Esophagus mucosa (tissue), 1 donor: ENCODE data around the gene BEND7. TPM values are rescaled to one million over a fixed set of nuclear protein-coding genes. Genes with fewer than 3 reads are reported as not detected.
"Not testable (repeated sequence)": the region's sequence is repeated elsewhere in the genome, so short reads cannot be mapped to it uniquely, and the experiment has no call there.

ENCODE experiments used
- ATAC-seq: fragments of 200-7000 bp; cut with Tn5 transposase; one replicate; pipeline ENCODE4 v1.9.1; 2020
- total RNA-seq: library from RNA; stranded (reverse); gene quantifications from one replicate; pipeline ENCODE4 v1.2.4, GENCODE V29; 2023
- donor health status: DM: yes; HTN: yes; CAD: no.

BEND7 gene, protein sequence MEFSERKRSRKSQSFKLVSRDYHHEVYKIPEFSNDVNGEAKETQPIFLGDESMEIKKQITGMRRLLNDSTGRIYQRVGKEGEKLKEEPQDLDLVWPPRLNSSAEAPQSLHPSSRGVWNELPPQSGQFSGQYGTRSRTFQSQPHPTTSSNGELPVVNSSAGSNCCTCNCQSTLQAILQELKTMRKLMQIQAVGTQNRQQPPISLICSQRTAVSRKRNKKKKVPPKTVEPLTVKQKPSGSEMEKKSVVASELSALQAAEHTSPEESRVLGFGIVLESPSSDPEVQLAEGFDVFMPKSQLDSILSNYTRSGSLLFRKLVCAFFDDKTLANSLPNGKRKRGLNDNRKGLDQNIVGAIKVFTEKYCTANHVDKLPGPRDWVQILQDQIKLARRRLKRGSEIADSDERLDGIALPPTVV
- total RNA-seq: 0.56 TPM

DNA sequence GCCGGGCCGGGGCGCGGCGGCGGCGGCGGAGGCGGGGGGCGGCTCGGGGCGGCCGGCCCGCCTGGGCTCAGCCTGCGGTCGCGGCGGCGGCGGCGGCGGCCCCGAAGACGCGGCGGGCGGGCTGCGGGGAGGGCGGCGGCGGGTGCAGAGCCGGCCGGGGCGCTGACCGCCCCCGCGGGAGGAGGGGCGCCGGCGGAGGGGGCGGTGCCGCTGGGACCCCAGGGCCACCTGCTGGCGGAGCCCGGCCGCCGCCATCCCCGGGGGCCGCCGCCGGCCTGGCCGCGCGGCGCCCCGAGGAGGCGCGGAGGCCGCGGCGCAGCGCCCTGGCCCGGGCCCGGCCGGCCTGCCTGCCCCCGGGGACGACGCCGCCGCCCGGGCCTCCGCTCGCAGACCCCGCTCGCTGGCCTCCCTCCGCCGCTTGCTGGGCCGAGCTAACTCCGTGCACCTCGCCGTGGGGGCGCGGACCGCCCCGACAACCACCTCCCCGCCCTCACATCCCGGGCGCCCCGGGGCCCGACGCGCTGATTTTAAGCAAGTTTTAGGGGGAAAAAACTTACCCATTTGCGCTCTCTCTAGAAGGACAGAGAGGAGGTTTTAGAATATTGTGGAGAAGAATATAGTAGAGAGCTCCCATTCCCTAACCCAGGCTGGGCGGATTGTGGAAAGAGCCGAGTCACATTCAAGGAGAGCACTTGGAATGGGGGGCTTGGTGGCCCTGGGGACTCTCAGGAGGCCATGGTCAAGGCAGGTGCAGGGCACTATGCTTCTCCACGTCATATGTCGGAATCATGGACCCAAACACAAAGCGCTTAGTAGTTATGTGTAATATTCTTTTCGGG is at the start of gene BEND7:
Gene BEND7, minus strand, starts transcription at position 140 of the 839 bp plus-strand sequence. CDS start 481 bp downstream, outside the sequence.
- ATAC-seq: peak; percentile 13

DNA sequence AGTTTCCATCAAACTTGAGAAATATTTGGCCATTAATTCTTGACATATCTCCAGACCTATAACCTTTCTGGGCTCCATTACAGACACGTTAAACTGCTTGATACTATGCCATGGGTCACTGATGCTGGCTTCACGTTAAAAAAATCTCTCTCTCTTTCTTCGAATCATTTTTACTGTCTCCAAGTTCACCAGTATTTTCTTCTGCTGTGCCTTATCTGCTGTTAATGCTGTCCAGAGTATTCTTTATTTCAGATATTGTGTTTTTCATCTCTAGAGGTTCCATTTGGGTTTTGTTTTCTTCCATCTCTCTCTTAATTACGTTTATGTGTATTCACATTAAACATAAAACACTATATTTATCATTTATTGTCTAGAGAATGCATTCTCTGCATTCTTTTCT is 45.1 kb upstream of the BEND7 start:
- ATAC-seq: no peak

DNA sequence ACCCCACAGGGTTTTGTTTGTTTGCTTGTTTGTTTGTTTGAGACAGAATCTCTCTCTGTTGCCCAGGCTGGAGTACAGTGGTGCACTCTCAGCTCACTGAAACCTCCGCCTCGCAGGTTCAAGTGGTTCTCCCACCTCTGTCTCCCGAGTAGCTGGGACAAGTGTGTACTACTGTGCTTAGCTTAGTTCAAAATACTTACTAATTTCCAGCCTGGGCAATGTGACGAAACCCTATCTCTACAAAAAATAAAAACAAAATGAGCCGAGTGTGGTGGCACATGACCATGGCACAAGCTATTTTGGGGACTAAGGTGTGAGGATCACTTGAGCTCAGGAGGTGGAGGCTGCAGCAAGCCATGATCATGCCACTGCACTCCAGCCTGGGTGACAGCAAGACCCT is 42.7 kb upstream of the BEND7 start:
- no peak for ATAC-seq

DNA sequence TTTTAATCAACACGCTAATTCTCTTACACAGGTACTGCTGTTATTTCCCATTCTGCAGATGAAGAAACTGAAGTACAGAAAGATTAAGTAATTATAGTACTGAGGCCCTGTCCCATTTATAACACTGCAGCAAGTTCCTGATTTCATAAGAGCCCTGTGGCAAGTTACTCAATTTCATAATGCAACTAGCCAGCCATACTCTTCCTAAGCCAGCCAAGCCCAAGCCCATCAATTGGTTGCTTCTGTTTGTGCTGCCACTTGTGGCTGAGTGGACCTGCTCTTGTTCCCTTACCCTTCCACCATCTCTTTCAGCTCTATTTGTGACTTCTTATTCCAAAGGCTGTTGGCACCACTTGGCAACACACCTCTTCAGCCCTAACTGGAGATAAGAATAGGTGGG is 38.2 kb upstream of the BEND7 start:
- peak; percentile 46 for ATAC-seq

DNA sequence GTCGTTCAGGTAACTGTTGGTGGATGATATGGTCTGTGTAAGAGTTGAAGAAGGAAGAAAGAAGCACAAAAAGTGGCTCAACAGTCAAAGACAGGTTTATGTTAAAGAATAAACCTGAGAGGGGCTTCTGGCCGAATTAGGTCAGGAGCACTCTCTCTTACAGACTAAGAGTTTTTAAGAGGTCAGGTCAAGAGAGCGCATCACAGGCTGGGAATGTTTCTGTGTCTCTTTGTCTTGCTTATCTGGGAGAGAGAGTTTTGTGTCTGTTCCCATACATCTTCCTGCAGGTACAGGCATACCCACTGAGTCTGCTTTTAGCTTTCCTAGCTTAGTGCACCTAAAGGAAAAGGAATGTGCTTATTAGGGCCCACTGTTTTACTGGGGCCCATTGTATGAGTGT is 35.8 kb upstream of the BEND7 start:
- ATAC-seq: no peak

DNA sequence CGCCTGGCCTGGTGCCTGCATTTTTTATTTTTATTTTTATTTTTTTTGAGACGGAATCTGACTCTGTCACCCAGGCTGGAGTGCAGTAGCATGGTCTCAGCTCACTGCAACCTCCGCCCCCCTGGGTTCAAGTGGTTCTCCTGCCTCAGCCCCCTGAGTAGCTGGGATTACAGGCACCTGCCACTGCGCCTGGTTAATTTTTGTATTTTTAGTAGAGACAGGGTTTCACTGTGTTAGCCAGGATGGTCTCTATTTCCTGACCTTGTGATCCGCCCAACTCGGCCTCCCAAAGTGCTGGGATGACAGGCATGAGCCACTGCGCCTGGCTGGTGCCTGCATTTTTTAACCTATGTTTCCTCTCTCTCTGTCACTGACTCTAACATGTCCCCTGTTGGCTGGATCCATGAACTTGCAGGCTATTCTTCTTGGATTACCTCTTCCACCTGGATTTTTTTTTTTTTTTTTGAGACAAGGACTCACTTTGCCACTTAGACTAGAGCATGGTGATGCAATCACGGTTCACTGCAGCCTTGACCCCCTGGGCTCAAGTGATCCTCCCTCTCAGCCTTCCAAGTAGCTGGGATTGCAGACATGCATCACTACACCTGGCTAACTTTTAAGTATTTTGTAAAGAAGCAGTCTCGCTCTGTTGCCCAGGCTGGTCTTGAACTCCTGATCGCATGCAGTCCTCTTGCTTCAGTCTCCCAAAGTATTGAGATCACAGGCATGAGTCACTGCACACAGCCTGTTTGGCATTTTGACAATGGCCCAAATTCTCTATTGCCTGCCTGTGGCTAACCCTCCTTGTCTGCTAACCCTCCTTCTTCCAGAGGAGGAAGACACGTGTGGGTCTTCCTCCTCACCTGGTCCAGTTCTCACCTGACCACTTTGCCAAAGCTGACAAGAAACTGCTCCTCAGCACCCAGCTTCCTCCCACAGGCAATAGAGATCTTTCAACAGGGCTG is 34.9 kb upstream of the BEND7 start:
- no peak for ATAC-seq

DNA sequence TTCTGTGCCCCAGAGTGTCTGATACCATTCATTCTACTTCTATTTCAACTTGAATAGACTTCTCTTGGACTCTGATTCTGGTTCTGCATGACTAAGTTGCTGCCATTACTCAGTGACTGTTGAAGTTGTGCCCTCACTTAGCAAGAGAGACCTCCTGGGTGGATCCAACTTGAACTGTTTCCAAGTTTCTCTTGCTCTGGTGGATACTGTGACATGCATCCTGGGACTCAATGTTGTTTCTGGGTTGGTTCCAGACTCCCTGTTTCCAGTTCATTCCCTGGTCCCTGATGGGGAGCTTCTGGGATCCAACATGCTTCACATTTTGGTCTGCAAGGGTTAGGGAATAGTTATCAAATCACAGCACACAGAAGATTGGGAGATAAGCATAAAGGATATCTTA is 31.8 kb upstream of the BEND7 start:
- no peak for ATAC-seq

DNA sequence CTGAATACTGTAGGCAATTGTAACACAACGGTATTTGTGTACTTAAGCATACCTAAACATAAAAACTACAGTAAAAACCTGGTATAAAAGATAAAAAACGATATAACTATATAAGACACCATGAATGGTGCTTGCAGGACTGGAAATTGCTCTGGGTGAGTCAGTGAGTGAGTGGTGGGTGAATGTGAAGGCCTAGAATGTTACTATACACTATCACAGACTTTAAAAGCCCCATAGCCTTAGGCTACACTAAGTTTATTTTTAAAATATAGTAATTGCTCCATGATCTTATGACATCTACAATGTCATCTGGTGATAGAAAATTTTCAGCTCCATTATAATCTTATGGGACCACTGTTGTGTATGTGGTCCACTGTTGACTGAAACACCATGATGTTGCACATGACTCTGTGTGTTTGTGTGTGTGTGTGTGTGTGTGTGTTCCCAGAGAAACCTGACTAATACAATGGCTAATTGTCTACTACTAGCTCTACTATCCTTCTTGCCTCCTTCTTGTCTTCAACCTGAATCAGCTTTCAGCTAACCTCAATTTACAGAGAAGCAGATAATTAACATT is 30.4 kb upstream of the BEND7 start:
- no peak for ATAC-seq

DNA sequence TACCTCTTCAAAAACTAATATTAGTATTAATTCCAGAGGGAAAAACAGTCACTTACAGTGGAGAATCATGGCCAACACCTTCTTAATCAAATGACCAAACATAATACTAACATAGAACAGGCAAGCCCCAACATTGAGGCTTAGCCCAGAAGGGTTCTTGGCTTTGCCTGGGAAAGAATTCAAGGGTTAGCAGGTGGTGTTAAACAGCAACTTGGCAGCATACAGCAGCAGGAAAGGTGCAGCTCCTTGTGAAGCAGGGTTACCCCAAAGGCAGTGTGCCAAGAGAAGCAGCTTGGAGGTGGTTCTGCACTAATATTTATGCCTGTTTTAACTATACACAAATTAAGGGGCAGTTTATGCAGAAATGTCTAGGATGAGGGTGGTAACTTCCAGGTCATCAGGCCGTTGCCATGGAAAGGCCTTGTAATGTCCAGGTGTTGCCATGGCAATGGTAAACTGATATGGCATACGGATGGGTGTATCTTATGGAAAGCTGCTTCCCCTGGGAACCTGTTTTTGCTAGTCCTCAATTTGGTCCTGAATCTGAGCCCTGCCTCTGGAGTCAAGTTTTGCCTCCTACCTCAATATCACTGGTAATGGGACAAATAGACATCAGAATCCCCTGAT is 27.2 kb upstream of the BEND7 start:
- no peak for ATAC-seq

DNA sequence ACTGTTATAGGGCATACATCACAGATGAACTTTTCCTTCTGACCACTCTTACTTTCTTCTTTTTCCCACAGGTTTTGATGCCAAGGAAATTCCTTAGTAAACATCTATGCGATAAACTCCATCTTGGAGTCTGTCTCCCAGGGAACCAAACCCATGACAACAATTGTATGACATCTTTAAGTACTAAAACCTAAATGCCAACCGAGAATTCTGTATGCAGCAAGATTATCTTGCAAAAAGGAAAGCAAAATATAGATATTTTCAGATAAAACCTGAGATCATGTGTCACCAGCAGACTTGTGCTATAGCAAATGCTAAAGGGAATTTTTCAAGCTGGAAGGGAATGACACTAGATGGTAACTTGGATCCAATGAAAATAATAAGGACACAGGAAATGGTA is 22.0 kb upstream of the BEND7 start:
- no peak for ATAC-seq

DNA sequence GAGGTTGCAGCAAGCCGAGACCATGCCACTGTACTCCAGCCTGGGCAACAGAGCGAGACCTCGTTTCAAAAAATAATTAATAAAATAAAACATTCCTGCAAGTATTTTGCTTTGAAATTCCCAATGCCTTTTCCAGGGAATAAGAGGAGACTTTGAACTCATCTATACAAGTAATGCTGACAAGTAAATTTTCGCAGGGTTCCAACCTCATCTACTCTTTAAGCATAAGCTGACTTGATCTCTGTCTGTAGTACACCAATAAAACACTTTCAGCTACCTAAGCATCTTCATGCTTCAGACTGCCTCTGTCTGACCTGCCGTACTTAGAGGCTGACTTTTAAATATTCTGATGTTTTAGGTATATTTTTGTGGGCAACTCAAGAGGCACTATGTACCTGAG is 13.7 kb upstream of the BEND7 start:
- ATAC-seq: no peak

DNA sequence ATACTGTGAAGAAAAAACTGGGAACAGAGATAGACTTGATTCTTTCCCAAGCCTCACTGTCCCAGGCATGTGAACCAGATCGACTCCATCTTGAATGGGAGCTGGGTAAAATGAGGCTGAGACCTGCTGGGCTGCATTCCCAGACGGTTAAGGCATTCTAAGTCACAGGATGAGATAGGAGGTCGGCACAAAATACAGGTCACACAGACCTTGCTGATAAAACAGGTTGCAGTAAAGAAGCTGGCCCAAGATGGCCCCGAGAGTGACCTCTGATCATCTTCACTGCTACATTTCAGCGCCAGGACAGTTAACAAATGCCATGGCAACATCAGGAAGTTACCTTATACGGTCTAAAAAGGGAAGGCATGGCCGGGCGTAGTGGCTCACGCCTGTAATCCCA is 9.2 kb upstream of the BEND7 start:
- not testable (repeated sequence) for ATAC-seq

DNA sequence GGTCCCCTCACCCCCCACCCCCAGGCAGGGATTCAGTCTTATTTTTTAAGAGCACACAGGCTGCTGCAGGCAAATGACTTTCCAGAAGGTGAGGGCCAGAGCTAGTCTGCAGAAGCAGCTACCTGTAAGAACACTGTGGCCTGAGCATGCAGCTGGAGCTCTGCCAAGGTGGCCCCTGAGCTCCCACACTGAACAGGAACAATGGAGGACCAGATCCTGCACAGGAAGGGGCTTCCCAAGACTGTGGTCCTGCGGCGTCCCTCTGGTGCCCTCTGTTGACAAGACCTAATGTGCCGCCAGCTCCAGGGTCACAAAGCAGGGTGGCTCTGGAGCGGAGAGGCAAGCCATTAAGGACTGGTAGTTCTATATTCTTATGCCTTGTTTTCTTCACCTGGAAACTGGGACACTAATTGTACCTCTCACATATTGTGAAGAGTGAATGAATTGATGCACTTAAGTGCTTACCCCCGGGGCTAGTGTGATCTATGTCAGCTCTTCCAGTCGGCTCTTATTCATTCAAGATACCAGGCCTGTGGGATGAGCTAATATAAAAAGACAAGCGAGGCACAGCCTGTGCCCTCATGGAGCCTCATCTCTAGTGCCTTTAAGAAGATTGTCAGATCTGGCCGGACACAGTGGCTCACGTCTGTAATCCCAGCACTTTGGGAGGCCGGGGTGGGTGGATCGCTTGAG is 8.0 kb upstream of the BEND7 start:
- no peak for ATAC-seq

DNA sequence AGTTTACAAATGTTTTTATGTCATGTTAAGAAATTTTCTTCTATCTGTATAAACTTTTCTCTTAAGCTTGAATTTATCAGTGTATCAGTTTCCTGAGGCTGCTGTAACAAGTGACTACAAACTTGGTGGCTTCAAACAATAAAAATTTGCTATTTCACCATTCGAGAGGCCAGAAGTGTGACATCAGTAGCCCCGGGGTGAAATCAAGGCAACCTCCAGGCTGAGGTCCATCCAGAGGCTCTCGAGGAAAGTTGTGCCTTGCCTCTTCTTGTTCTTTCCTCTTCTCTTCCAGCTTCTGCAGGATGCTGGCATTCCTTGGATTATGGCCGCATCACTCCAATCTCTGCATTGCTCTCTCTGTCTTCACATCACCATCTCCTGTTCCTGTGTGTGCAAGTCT is 6.5 kb upstream of the BEND7 start:
- no peak for ATAC-seq

DNA sequence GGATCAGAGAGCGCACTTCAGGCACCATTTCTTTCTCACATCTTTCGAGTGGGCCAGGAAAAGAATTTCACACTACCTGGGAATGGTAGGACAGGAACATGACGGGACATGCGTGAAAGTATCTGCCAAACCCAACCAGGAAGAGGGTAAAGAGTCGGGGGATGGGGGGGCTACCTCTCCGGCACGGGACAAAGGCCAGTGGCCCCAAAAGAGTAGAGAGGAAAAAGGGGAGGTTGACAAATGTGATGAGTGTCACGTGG is 830 bp upstream of the BEND7 start:
- ATAC-seq: no peak

DNA sequence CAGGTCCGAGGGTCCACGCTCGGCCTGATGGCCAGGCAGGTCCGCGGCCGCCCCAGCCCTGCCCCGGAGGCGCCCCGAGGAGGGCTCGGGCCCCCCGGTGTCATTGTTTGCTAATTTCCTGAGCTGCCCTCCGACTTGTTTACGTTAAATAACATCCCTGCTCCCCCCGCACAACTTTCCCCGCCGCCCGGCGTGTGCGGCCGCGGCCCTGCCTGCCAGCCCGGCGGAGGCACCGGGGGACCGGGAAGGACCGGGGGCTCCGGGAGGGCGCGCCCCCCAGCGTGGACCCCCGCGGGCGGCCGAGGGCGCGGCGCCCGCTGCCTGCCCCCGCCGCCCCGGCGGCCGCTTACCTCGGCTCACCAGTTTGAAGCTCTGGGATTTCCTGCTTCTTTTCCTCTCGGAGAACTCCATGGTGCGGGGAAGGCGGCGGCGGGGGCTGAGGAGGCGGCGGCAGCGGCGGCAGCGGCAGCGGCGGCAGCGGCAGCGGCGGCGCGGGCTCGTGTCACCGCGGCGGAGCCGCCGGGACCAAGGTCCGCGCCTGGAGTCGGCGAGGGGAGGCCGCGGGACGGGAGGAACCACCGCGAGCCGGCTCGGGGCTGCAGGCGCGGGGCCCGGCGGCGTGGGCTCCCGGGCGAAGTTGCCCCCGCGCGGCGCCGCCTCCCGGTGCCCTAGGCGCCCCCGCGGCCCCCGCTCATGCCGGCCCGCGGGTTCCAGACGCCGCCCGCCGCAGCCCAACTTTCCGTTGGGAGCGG is 515 bp downstream of the BEND7 start:
- no peak for ATAC-seq

DNA sequence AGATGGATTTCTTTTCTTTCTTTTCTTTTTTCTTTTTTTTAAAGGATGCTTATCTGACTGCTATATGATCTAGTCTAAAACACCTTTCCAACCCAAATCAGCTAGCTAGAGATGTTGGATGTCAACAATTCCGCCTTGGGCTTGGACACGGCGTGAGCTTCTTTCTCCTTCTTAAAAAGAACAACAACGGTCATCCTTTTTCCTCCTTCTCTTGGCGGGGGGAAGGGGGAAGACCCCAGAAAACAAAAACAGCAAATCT is 1.0 kb downstream of the BEND7 start:
- ATAC-seq: no peak

DNA sequence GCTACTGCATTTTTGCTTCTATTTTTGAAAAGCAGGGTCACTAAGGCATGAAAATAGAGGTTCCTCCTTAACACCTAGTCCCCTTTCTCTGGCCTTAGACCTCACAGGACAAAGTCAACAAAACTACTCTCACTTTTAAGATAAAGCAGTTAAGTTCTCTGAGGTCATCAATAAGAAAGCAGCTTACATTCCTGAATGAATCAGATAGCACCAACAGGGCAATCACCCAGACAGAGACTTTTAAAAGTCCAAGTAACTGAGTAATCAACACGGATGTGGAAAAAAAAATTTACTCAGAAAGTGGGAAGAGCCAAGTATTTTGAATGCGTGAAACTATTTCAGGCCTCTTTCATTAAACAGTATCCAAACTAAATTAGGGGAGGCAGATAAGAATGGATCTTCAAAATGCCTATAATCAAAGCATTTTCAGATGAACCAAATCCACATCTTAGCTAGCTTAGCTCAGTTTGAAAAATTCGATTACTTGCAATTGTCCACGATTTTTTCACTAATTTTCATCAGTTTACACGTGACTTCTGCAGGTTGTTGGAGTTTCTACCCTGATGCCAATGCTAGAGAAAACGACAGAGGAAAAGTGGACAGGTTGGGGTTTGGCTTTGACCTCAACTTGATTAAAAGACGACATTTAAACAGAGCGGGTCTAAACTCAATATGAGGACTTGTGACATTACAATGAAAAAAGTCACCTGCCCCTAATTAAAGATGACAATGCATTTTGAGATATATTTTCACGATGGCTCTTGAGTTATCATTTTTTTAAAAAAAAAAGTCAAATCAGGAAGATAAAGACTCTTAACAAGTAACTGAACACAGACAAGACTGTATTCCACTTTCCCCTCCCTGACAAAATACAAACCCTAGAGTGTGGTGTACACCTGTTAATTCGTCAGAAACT is 1.6 kb downstream of the BEND7 start:
- ATAC-seq: no peak

DNA sequence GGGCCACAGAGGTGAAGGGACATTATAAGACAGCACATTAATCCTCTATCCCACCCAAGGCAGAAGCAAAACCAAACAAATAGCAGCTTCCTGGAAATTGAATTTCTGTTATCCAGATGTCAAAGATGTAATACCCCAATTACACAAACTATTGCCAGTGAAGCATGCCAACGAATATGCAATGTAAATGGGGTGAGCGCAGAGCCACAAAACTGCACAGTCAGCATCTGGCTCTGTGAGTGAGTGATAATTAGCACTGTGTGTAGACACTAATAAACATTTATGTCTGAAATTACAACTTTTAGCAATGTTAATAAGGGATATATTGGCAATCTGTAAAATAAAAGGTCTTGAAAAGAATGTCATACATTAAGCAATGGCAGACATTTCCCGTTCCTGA is 3.2 kb downstream of the BEND7 start:
- ATAC-seq: no peak

DNA sequence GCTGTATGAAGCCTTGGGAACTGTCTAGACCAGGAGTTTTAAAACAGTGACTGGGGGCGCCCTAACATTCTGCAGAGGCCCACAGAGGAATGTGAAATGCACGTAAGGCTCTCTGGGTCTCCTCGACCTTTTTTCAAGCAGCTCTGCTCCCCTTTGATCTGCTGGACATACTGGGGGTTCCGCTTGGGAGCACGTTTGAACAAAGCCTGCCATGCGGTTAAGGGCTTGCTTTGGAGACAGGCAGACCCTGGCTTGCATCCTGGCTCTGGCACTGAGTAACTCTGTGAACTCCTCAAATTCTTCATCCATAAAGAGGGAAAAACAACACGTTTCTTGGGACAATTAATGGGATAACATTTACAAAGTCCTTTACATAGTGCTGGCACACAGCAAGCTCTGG is 7.8 kb downstream of the BEND7 start:
- no peak for ATAC-seq
